HEK293 (cell line): Measurements from ENCODE around the gene ACR.

Experiments used
- CTCF ChIA-PET: fragments of 350-600 bp; formaldehyde crosslinking; extraction: SDS; loops from one replicate; lab custom pipeline; 2021; ENCODE audit warnings: antibody characterized with exemption; lab: Yijun Ruan, JAX
- POLR2A ChIA-PET: fragments of 300-600 bp; formaldehyde crosslinking; extraction: SDS; loops from one replicate; lab custom pipeline; 2020; ENCODE audit warnings: antibody characterized with exemption, inconsistent platforms; lab: Yijun Ruan, JAX
- H3K27ac ChIP-seq: fragments of 200-500 bp; sonication (Bioruptor generic); 2 replicates; pipeline ENCODE4 v1.5.1; 2014; ENCODE audit warnings: low read depth, low read length, control low read depth, inconsistent platforms; ENCODE audit errors: extremely low read depth
- H3K36me3 ChIP-seq, 2 experiments: fragments of 200-500 bp in 1 of 2; sonication (Bioruptor generic) in 1 of 2; 1 replicate in 1 of 2; 2 replicates in 1 of 2; pipeline ENCODE4 v1.5.1; 2014 to 2017; ENCODE audit warnings: inconsistent platforms in 2 of 2, low read length in 2 of 2; ENCODE audit not compliant: control insufficient read depth in 2 of 2, insufficient read depth in 1 of 2
- H3K4me1 ChIP-seq: fragments of 200-500 bp; sonication (Bioruptor generic); 2 replicates; pipeline ENCODE4 v1.5.1; 2014; ENCODE audit warnings: mild to moderate bottlenecking, low read length, inconsistent platforms; ENCODE audit not compliant: control insufficient read depth, insufficient read depth
- H3K4me3 ChIP-seq: 2 replicates; pipeline ENCODE4 v1.5.1; 2011; ENCODE audit warnings: low read depth, mild to moderate bottlenecking, control low read depth, low read length, moderate library complexity
- H3K9me3 ChIP-seq: fragments of 200-500 bp; sonication (Bioruptor generic); 2 replicates; pipeline ENCODE4 v1.5.1; 2014; ENCODE audit warnings: low read depth, low read length, inconsistent platforms; ENCODE audit not compliant: control insufficient read depth, insufficient read depth
- EGR2 ChIP-seq: fragments of 450-650 bp; formaldehyde crosslinking; IDR thresholded peaks from 2 replicates; pipeline ENCODE4 v1.5.1; 2016; ENCODE audit warnings: low read depth, missing biosample characterization, missing genetic modification characterization
- GFI1B ChIP-seq: fragments of 450-650 bp; formaldehyde crosslinking; IDR thresholded peaks from 2 replicates; pipeline ENCODE4 v1.5.1; 2016; ENCODE audit warnings: missing biosample characterization, missing genetic modification characterization
- ZBTB17 ChIP-seq: fragments of 450-650 bp; formaldehyde crosslinking; IDR thresholded peaks from 2 replicates; pipeline ENCODE4 v1.5.1; 2016; ENCODE audit warnings: missing biosample characterization, missing genetic modification characterization
- ZNF146 ChIP-seq: fragments of 450-650 bp; formaldehyde crosslinking; IDR thresholded peaks from 2 replicates; pipeline ENCODE4 v1.5.1; 2016; ENCODE audit warnings: missing biosample characterization, missing genetic modification characterization
- ZNF335 ChIP-seq: fragments of 450-650 bp; formaldehyde crosslinking; conservative IDR thresholded peaks from 2 replicates; pipeline ENCODE4 v1.5.1; 2016; ENCODE audit warnings: missing biosample characterization, missing genetic modification characterization
- ZNF501 ChIP-seq: fragments of 450-650 bp; formaldehyde crosslinking; IDR thresholded peaks from 2 replicates; pipeline ENCODE4 v1.5.1; 2016; ENCODE audit warnings: missing biosample characterization, missing genetic modification characterization
- ZNF510 ChIP-seq: fragments of 450-650 bp; formaldehyde crosslinking; IDR thresholded peaks from 2 replicates; pipeline ENCODE4 v1.5.1; 2018; ENCODE audit warnings: mild to moderate bottlenecking, missing genetic modification characterization, missing biosample characterization; ENCODE audit not compliant: insufficient replicate concordance
- ZNF548 ChIP-seq: fragments of 450-650 bp; formaldehyde crosslinking; IDR thresholded peaks from 2 replicates; pipeline ENCODE4 v1.5.1; 2016; ENCODE audit warnings: missing biosample characterization, missing genetic modification characterization
- ZNF561 ChIP-seq: fragments of 450-650 bp; IDR thresholded peaks from 2 replicates; pipeline ENCODE4 v1.5.1; 2018; ENCODE audit warnings: missing biosample characterization, missing genetic modification characterization, borderline replicate concordance
- ZNF791 ChIP-seq: fragments of 450-650 bp; formaldehyde crosslinking; IDR thresholded peaks from 2 replicates; pipeline ENCODE4 v1.5.1; 2016; ENCODE audit warnings: missing biosample characterization, missing genetic modification characterization
- ZSCAN23 ChIP-seq: fragments of 450-650 bp; formaldehyde crosslinking; IDR thresholded peaks from 2 replicates; pipeline ENCODE4 v1.5.1; 2016; ENCODE audit warnings: missing biosample characterization, missing genetic modification characterization
- TF ChIP-seq, protein P1 (sequence below): fragments of 450-650 bp; formaldehyde crosslinking; conservative IDR thresholded peaks from 2 replicates; pipeline ENCODE4 v1.5.1; 2016; ENCODE audit warnings: low read depth, missing biosample characterization, missing genetic modification characterization
- TF ChIP-seq, protein P2 (sequence below): fragments of 450-650 bp; formaldehyde crosslinking; IDR thresholded peaks from 2 replicates; pipeline ENCODE4 v1.5.1; 2017; ENCODE audit warnings: missing biosample characterization, missing genetic modification characterization
- TF ChIP-seq, protein P3 (sequence below): fragments of 450-650 bp; formaldehyde crosslinking; IDR thresholded peaks from 2 replicates; pipeline ENCODE4 v1.5.1; 2017; ENCODE audit warnings: missing biosample characterization, missing genetic modification characterization
- TF ChIP-seq, protein P4 (sequence below): fragments of 450-650 bp; formaldehyde crosslinking; IDR thresholded peaks from 2 replicates; pipeline ENCODE4 v1.5.1; 2016; ENCODE audit warnings: missing biosample characterization, missing genetic modification characterization, low read depth

ACR gene

DNA sequence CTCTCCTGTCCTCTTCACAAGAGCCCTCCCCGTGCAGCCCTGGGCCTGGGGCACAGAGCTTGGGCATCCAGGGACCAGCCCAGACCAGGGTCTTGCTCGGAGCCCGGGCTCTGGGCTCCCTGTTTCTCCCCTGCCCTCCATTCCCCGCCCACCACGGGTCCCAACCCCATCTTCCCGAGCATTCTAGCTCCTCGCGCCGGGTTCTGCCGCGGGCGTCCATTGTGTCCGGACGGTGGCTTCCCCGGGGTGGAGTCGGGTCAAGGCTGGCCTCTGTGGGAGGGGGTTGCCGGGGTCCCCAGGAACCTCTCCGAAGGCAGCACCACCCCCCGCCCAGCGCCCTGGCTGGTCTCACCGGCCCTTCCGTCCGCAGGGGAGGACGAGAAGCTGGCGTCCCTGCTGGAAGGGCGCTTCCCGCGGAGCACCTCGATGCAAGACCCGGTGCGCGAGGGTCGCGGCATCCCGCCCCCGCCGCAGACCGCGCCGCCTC lies 18.1 kb upstream of the ACR start:
- H3K9me3 ChIP-seq, result no peaks in the 10 kb centered on the region
- CTCF ChIA-PET, result interaction anchor here (0.9 kb wide), 1 partner anchor 55 kb away, joined by 4 read pairs; no protein-coding TSS in a partner anchor
- no peak for TF ChIP-seq ZNF791 (tag by site-specific recombination)
- TF ChIP-seq ZNF561 (tag by site-specific recombination), result no peak
- no peak for TF ChIP-seq ZNF146 (tag by site-specific recombination)
- H3K27ac ChIP-seq, result no peak overlapping the region
- POLR2A ChIA-PET, result no interaction called here
- H3K36me3 ChIP-seq, result peaks cover 0 to 48% of the 10 kb centered on the region in 2 experiments; a peak in 1 of 3 replicates
- H3K4me3 ChIP-seq, result no peak overlapping the region
- no peaks in the 10 kb centered on the region for H3K4me1 ChIP-seq

DNA sequence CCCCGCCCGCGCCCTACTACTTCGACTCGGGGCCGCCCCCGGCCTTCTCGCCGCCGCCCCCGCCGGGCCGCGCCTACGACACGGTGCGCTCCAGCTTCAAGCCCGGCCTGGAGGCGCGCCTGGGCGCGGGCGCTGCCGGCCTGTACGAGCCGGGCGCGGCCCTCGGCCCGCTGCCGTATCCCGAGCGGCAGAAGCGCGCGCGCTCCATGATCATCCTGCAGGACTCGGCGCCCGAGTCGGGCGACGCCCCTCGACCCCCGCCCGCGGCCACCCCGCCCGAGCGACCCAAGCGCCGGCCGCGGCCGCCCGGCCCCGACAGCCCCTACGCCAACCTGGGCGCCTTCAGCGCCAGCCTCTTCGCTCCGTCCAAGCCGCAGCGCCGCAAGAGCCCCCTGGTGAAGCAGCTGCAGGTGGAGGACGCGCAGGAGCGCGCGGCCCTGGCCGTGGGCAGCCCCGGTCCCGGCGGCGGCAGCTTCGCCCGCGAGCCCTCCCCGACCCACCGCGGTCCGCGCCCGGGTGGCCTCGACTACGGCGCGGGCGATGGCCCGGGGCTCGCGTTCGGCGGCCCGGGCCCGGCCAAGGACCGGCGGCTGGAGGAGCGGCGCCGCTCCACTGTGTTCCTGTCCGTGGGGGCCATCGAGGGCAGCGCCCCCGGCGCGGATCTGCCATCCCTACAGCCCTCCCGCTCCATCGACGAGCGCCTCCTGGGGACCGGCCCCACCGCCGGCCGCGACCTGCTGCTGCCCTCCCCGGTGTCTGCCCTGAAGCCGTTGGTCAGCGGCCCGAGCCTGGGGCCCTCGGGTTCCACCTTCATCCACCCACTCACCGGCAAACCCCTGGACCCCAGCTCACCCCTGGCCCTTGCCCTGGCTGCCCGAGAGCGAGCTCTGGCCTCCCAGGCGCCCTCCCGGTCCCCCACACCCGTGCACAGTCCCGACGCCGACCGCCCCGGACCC lies 17.4 kb upstream of the ACR start:
- ChIA-PET CTCF (interaction anchor here (0.9 kb wide), 1 partner anchor 54 kb away, joined by 4 read pairs; no protein-coding TSS in a partner anchor), POLR2A (no interaction called here)
- H3K36me3 ChIP-seq, result peaks cover 0 to 50% of the 10 kb centered on the region in 2 experiments; a peak in 1 of 3 replicates
- H3K4me1 ChIP-seq, result no peaks in the 10 kb centered on the region
- H3K27ac ChIP-seq, result no peak overlapping the region
- no peaks in the 10 kb centered on the region for H3K9me3 ChIP-seq
- no peak for TF ChIP-seq ZNF548
- no peak for TF ChIP-seq ZNF335 (tag by site-specific recombination)
- TF ChIP-seq GFI1B, result no peak
- TF ChIP-seq, protein P1, sequence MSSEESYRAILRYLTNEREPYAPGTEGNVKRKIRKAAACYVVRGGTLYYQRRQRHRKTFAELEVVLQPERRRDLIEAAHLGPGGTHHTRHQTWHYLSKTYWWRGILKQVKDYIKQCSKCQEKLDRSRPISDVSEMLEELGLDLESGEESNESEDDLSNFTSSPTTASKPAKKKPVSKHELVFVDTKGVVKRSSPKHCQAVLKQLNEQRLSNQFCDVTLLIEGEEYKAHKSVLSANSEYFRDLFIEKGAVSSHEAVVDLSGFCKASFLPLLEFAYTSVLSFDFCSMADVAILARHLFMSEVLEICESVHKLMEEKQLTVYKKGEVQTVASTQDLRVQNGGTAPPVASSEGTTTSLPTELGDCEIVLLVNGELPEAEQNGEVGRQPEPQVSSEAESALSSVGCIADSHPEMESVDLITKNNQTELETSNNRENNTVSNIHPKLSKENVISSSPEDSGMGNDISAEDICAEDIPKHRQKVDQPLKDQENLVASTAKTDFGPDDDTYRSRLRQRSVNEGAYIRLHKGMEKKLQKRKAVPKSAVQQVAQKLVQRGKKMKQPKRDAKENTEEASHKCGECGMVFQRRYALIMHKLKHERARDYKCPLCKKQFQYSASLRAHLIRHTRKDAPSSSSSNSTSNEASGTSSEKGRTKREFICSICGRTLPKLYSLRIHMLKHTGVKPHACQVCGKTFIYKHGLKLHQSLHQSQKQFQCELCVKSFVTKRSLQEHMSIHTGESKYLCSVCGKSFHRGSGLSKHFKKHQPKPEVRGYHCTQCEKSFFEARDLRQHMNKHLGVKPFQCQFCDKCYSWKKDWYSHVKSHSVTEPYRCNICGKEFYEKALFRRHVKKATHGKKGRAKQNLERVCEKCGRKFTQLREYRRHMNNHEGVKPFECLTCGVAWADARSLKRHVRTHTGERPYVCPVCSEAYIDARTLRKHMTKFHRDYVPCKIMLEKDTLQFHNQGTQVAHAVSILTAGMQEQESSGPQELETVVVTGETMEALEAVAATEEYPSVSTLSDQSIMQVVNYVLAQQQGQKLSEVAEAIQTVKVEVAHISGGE (tag by site-specific recombination), result no peak
- TF ChIP-seq EGR2 (tag by site-specific recombination), result no peak
- no peak for TF ChIP-seq ZNF510 (tag by site-specific recombination)
- TF ChIP-seq, protein P2, sequence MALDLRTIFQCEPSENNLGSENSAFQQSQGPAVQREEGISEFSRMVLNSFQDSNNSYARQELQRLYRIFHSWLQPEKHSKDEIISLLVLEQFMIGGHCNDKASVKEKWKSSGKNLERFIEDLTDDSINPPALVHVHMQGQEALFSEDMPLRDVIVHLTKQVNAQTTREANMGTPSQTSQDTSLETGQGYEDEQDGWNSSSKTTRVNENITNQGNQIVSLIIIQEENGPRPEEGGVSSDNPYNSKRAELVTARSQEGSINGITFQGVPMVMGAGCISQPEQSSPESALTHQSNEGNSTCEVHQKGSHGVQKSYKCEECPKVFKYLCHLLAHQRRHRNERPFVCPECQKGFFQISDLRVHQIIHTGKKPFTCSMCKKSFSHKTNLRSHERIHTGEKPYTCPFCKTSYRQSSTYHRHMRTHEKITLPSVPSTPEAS, result no peak
- TF ChIP-seq, protein P3, sequence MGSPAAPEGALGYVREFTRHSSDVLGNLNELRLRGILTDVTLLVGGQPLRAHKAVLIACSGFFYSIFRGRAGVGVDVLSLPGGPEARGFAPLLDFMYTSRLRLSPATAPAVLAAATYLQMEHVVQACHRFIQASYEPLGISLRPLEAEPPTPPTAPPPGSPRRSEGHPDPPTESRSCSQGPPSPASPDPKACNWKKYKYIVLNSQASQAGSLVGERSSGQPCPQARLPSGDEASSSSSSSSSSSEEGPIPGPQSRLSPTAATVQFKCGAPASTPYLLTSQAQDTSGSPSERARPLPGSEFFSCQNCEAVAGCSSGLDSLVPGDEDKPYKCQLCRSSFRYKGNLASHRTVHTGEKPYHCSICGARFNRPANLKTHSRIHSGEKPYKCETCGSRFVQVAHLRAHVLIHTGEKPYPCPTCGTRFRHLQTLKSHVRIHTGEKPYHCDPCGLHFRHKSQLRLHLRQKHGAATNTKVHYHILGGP (tag by site-specific recombination), result no peak
- no peak for TF ChIP-seq ZBTB17 (tag by site-specific recombination)
- no peak for TF ChIP-seq ZNF501 (tag by site-specific recombination)
- TF ChIP-seq, protein P4, sequence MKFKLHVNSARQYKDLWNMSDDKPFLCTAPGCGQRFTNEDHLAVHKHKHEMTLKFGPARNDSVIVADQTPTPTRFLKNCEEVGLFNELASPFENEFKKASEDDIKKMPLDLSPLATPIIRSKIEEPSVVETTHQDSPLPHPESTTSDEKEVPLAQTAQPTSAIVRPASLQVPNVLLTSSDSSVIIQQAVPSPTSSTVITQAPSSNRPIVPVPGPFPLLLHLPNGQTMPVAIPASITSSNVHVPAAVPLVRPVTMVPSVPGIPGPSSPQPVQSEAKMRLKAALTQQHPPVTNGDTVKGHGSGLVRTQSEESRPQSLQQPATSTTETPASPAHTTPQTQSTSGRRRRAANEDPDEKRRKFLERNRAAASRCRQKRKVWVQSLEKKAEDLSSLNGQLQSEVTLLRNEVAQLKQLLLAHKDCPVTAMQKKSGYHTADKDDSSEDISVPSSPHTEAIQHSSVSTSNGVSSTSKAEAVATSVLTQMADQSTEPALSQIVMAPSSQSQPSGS (tag by site-specific recombination), result no peak
- TF ChIP-seq ZSCAN23 (tag by site-specific recombination), result no peak
- H3K4me3 ChIP-seq, result no peak overlapping the region
